Karpas-422 (cell line): ENCODE results near the gene ZNHIT2. TPM values are rescaled to one million over a fixed set of nuclear protein-coding genes. Genes with fewer than 3 reads are reported as not detected.
A peak's percentile ranks its signal among the peaks of the same experiment; 100 is the strongest.

Experiments
- DNase-seq: peaks from one replicate; pipeline ENCODE4 v3.0.0-alpha.2; 2015
- H2AFZ ChIP-seq: fragments of 200-600 bp; sonication (generic); 2 replicates; pipeline ENCODE4 v1.6.1; 2014; ENCODE audit warnings: antibody characterized with exemption, low read length, mixed read lengths
- H3K27ac ChIP-seq: fragments of 200-600 bp; sonication (generic); 2 replicates; pipeline ENCODE4 v1.5.1; 2014; ENCODE audit warnings: mild to moderate bottlenecking, low read length, moderate library complexity
- H3K27me3 ChIP-seq: fragments of 200-600 bp; sonication (generic); 2 replicates; pipeline ENCODE4 v1.6.1; 2014; ENCODE audit warnings: low read length, mixed read lengths
- H3K36me3 ChIP-seq: fragments of 200-600 bp; sonication (generic); 2 replicates; pipeline ENCODE4 v1.6.1; 2014; ENCODE audit warnings: low read length, mixed read lengths; ENCODE audit not compliant: insufficient read depth
- H3K4me1 ChIP-seq: fragments of 200-600 bp; sonication (generic); 2 replicates; pipeline ENCODE4 v1.6.1; 2014; ENCODE audit warnings: mild to moderate bottlenecking, low read length, mixed read lengths
- H3K4me2 ChIP-seq: fragments of 200-600 bp; sonication (generic); 2 replicates; pipeline ENCODE4 v1.6.1; 2014; ENCODE audit warnings: low read length, low read depth, mild to moderate bottlenecking; ENCODE audit not compliant: poor library complexity, severe bottlenecking
- H3K4me3 ChIP-seq: fragments of 200-600 bp; sonication (generic); 2 replicates; pipeline ENCODE4 v1.5.1; 2014; ENCODE audit warnings: mild to moderate bottlenecking, antibody characterized with exemption, low read length, mixed read lengths
- H3K79me2 ChIP-seq: fragments of 200-600 bp; sonication (generic); 2 replicates; pipeline ENCODE4 v1.6.1; 2014; ENCODE audit warnings: mild to moderate bottlenecking, low read length, mixed read lengths
- H3K9ac ChIP-seq: fragments of 200-600 bp; sonication (generic); 2 replicates; pipeline ENCODE4 v1.6.0; 2014; ENCODE audit warnings: low read length
- H3K9me2 ChIP-seq: fragments of 200-600 bp; sonication (generic), shearing (Covaris generic); replicated peaks from 2 replicates; pipeline ENCODE4 v1.6.0; 2014; ENCODE audit warnings: mild to moderate bottlenecking, low read length, moderate library complexity; ENCODE audit not compliant: insufficient read depth
- H3K9me3 ChIP-seq: fragments of 300-700, 200-600 bp; sonication (generic); 2 replicates; pipeline ENCODE4 v1.6.1; 2014; ENCODE audit warnings: low read length, mixed read lengths
- H4K20me1 ChIP-seq: fragments of 200-600 bp; sonication (generic); 2 replicates; pipeline ENCODE4 v1.6.1; 2014; ENCODE audit warnings: mild to moderate bottlenecking, antibody characterized with exemption, low read length, low read depth; ENCODE audit not compliant: insufficient read depth
- total RNA-seq: library from RNA; depleted of rRNA; stranded (reverse); fragments of >200 nt; shearing (Covaris generic); gene quantifications from 2 replicates; pipeline ENCODE4 v1.2.3, GENCODE V29; 2014; ENCODE audit warnings: low replicate concordance

ZNHIT2 gene
- total RNA-seq, 1 experiment from 2014 or later = 11.3 TPM

- peak; percentile 55 for DNase-seq
Observed at GRCh38 chr11:65118097-65118837, 766 bp upstream of the ZNHIT2 start.

GRCh38 chr11:65116370-65117205 is 913 bp downstream of the ZNHIT2 start:
- peak overlapping the region; percentile 88 for H3K27ac ChIP-seq
- H3K9me2 ChIP-seq = no peaks in the 10 kb centered on the region
- H2AFZ ChIP-seq = no peak overlapping the region
- DNase-seq = peak; percentile 82
- H3K4me2 ChIP-seq = peak overlapping the region; percentile 86
- H3K36me3 ChIP-seq = peaks cover 29% of the 10 kb centered on the region; the same call in 1 of the 2 replicates
- H4K20me1 ChIP-seq = no peaks in the 10 kb centered on the region
- no peaks in the 10 kb centered on the region for H3K27me3 ChIP-seq
- peaks cover 59% of the 10 kb centered on the region for H3K79me2 ChIP-seq
- H3K9ac ChIP-seq = peak overlapping the region; percentile 95
- H3K9me3 ChIP-seq = no peaks in the 10 kb centered on the region
- peaks cover 79% of the 10 kb centered on the region for H3K4me1 ChIP-seq
- peak overlapping the region; percentile 86 for H3K4me3 ChIP-seq

More at GRCh38 chr11:65118097-65118837, 766 bp upstream of the ZNHIT2 start:
- Histone ChIP-seq H3K4me2 (peak overlapping the region; percentile 97), H3K9me2 (no peaks in the 10 kb centered on the region), H4K20me1 (no peaks in the 10 kb centered on the region), H3K36me3 (peaks cover 29% of the 10 kb centered on the region; the same call in 1 of the 2 replicates), H3K4me3 (peak overlapping the region; percentile 18; the same call in 1 of the 2 replicates), H3K27me3 (no peaks in the 10 kb centered on the region), H3K27ac (peak overlapping the region; percentile 95), H3K4me1 (peaks cover 78% of the 10 kb centered on the region), H3K79me2 (peaks cover 61% of the 10 kb centered on the region), H3K9ac (peak overlapping the region; percentile 98), H2AFZ (no peak overlapping the region), H3K9me3 (no peaks in the 10 kb centered on the region)

- Histone ChIP-seq H3K27ac (peak overlapping the region; percentile 88; the same call in 1 of the 2 replicates), H4K20me1 (no peaks in the 10 kb centered on the region), H3K9me3 (no peaks in the 10 kb centered on the region), H3K9ac (peak overlapping the region; percentile 95), H3K4me1 (peaks cover 82% of the 10 kb centered on the region), H3K27me3 (no peaks in the 10 kb centered on the region), H3K79me2 (peaks cover 48% of the 10 kb centered on the region), H3K36me3 (peaks cover 23% of the 10 kb centered on the region; the same call in 1 of the 2 replicates), H3K4me3 (peak overlapping the region; percentile 86), H2AFZ (no peak overlapping the region), H3K9me2 (no peaks in the 10 kb centered on the region), H3K4me2 (peak overlapping the region; percentile 86)
- no peak for DNase-seq
Observed at GRCh38 chr11:65115361-65116082, 2.0 kb downstream of the ZNHIT2 start.

GRCh38 chr11:65114538-65115171 is 2.8 kb downstream of the ZNHIT2 start:
- no peaks in the 10 kb centered on the region for H4K20me1 ChIP-seq
- peaks cover 42% of the 10 kb centered on the region for H3K79me2 ChIP-seq
- no peak overlapping the region for H3K27ac ChIP-seq
- H3K4me1 ChIP-seq = peaks cover 75% of the 10 kb centered on the region
- H3K9me2 ChIP-seq = no peaks in the 10 kb centered on the region
- 0 out of 2 replicates have a peak overlapping the region, but pooled peaks have one; percentile 95 for H3K9ac ChIP-seq
- H3K27me3 ChIP-seq = no peaks in the 10 kb centered on the region
- H3K36me3 ChIP-seq = peaks cover 14% of the 10 kb centered on the region; the same call in 1 of the 2 replicates
- DNase-seq = no peak
- H3K4me3 ChIP-seq = no peak overlapping the region
- H3K4me2 ChIP-seq = peak overlapping the region; percentile 86
- H3K9me3 ChIP-seq = no peaks in the 10 kb centered on the region
- no peak overlapping the region for H2AFZ ChIP-seq

- Histone ChIP-seq H3K4me1 (peaks cover 67% of the 10 kb centered on the region), H3K9ac (peak overlapping the region; percentile 97), H3K27ac (peak overlapping the region; percentile 85), H2AFZ (no peak overlapping the region), H3K79me2 (peaks cover 42% of the 10 kb centered on the region), H3K9me3 (no peaks in the 10 kb centered on the region), H3K27me3 (no peaks in the 10 kb centered on the region), H3K4me2 (peak overlapping the region; percentile 99), H3K9me2 (no peaks in the 10 kb centered on the region), H3K4me3 (peak overlapping the region; percentile 99), H3K36me3 (peaks cover 10% of the 10 kb centered on the region; the same call in 1 of the 2 replicates), H4K20me1 (no peaks in the 10 kb centered on the region)
- DNase-seq = no peak
Observed at GRCh38 chr11:65113839-65114238, 3.7 kb downstream of the ZNHIT2 start.

GRCh38 chr11:65113361-65113756 is 4.1 kb downstream of the ZNHIT2 start:
- Histone ChIP-seq H3K27me3 (no peaks in the 10 kb centered on the region), H3K79me2 (peaks cover 42% of the 10 kb centered on the region), H3K9ac (peak overlapping the region; percentile 97), H2AFZ (no peak overlapping the region), H3K4me3 (peak overlapping the region; percentile 99), H3K4me2 (peak overlapping the region; percentile 99), H3K9me2 (no peaks in the 10 kb centered on the region), H3K4me1 (peaks cover 62% of the 10 kb centered on the region), H3K36me3 (peaks cover 6% of the 10 kb centered on the region; the same call in 1 of the 2 replicates), H4K20me1 (no peaks in the 10 kb centered on the region), H3K27ac (peak overlapping the region; percentile 85), H3K9me3 (no peaks in the 10 kb centered on the region)
- DNase-seq = peak; percentile 56

GRCh38 chr11:65112546-65113360 is 4.7 kb downstream of the ZNHIT2 start:
- peaks cover 42% of the 10 kb centered on the region for H3K79me2 ChIP-seq
- H3K36me3 ChIP-seq = 0 out of 2 replicates have a peak, but pooled peaks cover 6% of the 10 kb centered on the region
- no peaks in the 10 kb centered on the region for H3K27me3 ChIP-seq
- H4K20me1 ChIP-seq = no peaks in the 10 kb centered on the region
- DNase-seq = peak; percentile 88
- H3K4me2 ChIP-seq = peak overlapping the region; percentile 99
- H3K4me3 ChIP-seq = peak overlapping the region; percentile 99
- H3K4me1 ChIP-seq = peaks cover 57% of the 10 kb centered on the region
- H3K9me2 ChIP-seq = no peaks in the 10 kb centered on the region
- H3K9ac ChIP-seq = peak overlapping the region; percentile 97
- H3K27ac ChIP-seq = peak overlapping the region; percentile 85
- no peaks in the 10 kb centered on the region for H3K9me3 ChIP-seq
- H2AFZ ChIP-seq = no peak overlapping the region
